NCI-H510A treated with DMSO at 0.1 percent for 48 hours (cell line): Measurements from ENCODE around the gene ZFPM1.

Experiments used
- DNase-seq: peaks from one replicate; lab custom pipeline; 2025; lab: John Stamatoyannopoulos, UW

The ZFPM1 gene

DNA sequence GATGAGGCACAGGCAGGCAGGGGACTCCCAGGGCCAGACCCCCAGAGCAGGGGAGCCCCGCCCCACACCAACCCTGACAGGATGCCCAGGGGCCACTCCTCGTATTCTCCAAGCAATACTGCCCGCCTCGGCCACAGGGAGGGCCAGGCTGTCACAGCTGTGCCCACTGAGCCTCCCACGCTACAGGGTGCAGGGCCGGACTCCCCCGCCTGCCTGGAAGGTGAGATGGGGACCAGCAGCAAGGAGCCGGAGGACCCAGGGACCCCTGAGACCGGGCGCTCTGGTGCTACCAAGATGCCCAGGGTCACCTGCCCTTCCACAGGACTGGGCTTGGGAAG is 18.8 kb upstream of the ZFPM1 start:
- no peak for DNase-seq

DNA sequence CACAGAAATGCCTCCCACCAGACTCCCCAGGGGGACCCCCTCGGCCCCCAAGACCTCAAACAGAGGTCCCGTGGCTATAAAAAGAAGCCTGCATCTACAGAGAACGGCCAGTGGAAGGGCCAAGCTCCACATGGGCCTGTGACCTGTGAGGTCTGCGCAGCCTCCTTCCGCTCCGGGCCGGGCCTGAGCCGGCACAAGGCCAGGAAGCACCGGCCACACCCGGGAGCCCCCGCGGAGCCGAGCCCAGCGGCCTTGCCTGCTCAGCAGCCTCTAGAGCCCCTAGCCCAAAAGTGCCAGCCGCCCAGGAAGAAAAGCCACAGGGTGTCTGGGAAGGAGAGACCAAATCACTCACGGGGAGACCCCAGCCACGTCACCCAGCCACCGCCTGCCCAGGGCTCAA is 18.3 kb upstream of the ZFPM1 start:
- DNase-seq, result no peak

DNA sequence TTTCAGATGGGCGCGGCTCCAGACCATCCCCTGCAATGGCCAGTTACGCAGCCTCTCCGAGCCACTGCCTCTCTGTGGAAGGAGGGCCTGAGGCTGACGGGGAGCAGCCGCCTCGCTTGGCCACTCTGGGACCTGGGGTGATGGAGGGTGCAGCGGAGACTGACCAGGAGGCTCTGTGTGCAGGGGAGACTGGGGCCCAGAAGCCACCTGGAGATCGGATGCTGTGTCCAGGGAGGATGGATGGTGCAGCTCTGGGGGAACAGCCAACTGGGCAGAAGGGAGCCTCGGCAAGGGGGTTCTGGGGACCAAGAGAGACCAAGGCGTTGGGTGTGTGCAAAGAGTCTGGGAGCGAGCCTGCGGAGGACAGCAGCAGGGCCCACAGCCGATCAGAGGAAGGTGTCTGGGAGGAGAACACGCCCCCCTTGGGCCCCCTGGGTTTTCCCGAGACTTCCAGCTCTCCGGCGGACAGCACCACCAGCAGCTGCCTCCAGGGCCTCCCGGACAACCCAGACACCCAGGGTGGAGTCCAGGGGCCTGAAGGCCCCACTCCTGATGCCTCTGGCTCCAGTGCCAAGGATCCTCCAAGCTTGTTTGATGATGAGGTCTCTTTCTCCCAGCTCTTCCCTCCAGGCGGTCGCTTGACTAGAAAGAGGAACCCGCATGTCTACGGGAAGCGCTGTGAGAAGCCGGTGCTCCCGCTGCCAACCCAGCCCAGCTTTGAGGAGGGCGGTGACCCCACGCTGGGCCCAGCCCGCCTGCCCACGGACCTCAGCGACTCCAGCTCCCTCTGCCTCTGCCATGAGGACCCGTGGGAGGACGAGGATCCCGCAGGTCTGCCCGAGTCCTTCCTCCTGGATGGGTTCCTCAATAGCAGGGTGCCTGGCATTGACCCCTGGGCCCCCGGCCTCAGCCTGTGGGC is 17.4 kb upstream of the ZFPM1 start:
- no peak for DNase-seq

DNA sequence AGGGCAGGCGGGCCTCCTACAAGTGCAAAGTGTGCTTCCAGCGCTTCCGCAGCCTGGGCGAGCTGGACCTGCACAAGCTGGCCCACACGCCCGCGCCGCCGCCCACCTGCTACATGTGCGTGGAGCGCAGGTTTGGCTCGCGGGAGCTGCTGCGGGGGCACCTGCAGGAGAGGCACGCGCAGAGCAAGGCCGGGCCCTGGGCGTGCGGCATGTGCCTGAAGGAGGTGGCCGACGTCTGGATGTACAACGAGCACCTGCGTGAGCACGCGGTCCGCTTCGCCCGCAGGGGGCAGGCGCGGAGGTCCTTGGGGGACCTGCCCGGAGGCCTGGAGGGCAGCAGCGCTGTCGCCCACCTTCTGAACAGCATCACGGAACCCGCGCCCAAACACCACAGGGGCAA is 16.3 kb upstream of the ZFPM1 start:
- DNase-seq, result no peak

DNA sequence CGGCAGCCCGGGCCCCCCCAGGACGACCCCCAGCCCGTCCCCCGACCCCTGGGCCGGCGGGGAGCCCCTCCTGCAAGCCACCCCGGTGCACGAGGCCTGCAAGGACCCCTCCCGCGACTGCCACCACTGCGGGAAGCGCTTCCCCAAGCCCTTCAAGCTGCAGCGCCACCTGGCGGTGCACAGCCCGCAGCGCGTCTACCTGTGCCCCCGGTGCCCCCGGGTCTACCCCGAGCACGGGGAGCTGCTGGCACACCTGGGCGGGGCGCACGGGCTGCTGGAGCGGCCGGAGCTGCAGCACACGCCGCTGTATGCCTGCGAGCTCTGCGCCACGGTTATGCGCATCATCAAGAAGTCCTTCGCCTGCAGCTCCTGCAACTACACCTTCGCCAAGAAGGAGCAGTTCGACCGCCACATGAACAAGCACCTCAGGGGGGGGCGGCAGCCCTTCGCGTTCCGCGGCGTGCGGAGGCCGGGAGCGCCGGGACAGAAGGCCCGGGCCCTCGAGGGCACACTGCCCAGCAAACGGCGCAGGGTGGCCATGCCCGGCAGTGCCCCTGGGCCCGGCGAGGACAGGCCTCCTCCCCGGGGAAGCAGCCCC is 15.6 kb upstream of the ZFPM1 start:
- no peak for DNase-seq

DNA sequence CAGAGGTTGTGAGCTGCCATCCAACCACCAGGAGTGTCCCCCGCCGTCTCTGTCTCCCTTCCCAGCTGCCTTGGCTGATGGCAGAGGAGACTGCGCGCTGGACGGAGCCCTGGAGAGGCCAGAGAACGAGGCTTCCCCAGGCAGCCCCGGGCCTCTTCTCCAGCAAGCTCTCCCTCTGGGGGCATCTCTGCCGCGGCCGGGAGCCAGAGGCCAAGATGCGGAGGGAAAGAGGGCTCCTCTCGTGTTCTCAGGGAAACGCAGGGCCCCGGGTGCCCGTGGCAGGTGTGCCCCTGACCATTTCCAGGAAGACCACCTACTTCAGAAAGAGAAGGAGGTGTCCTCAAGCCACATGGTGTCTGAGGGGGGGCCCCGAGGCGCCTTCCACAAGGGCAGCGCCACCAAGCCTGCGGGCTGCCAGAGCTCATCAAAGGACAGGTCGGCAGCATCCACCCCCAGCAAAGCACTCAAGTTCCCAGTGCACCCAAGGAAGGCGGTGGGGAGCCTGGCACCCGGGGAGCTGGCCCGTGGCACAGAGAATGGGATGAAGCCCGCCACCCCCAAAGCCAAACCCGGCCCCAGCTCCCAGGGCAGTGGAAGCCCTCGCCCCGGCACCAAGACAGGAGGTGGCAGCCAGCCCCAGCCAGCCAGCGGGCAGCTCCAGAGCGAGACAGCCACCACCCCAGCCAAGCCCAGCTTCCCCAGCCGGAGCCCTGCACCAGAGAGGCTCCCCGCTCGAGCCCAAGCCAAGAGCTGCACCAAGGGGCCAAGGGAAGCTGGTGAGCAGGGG is 14.8 kb upstream of the ZFPM1 start:
- DNase-seq, result no peak

DNA sequence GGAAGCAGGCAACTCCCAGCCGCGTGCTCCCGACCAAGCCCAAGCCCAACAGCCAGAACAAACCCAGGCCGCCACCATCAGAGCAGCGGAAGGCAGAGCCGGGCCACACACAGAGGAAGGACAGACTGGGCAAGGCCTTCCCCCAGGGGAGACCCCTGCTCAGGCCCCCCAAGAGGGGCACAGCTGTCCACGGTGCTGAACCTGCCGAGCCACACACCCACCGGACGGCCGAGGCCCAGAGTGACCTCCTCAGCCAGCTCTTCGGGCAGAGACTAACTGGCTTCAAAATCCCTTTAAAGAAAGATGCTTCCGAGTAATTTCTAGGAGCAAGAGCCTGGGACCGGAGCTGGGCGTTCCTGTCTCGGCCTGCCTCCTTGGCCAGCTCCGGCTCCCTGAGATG is 14.1 kb upstream of the ZFPM1 start:
- DNase-seq, result no peak

DNA sequence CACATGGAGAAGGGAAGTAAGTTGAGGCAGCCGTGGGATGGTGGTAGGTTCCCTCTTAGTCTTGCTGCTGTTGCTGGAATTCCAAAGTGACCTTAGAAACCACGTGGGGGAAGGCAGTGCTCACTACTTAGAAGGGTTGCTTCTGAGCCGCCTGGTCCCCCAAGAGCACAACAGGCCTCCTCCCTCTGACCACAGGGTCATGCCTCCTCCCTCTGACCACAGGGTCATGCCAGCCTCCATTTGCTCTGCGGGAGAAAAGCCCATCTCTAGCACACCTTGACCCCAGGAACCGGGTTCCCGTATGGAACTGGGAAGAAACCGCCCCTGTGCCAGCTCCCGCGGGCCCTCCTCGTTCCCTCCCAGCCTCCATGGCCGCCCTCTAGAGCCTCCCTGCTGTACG is 13.4 kb upstream of the ZFPM1 start:
- DNase-seq, result no peak

DNA sequence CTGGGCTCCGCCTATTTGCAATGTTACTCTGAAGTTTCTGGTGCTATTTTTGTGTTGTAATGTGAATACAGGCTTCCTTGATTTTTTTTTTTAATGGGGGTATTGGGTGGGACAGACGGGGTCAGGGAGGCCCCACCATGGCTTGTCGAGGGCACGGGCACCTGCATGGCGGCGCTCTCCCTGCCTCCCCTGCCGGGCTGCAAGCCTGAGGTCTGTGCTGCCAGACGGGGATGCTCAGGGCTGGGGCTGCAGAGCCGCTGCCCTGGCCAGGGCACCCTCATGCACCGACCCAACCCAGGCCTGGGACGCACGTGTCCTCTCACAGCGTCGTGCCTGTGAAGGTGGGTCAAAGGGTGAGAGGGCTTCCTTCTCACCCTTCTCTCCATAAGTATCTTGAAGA is 13.0 kb upstream of the ZFPM1 start:
- no peak for DNase-seq

DNA sequence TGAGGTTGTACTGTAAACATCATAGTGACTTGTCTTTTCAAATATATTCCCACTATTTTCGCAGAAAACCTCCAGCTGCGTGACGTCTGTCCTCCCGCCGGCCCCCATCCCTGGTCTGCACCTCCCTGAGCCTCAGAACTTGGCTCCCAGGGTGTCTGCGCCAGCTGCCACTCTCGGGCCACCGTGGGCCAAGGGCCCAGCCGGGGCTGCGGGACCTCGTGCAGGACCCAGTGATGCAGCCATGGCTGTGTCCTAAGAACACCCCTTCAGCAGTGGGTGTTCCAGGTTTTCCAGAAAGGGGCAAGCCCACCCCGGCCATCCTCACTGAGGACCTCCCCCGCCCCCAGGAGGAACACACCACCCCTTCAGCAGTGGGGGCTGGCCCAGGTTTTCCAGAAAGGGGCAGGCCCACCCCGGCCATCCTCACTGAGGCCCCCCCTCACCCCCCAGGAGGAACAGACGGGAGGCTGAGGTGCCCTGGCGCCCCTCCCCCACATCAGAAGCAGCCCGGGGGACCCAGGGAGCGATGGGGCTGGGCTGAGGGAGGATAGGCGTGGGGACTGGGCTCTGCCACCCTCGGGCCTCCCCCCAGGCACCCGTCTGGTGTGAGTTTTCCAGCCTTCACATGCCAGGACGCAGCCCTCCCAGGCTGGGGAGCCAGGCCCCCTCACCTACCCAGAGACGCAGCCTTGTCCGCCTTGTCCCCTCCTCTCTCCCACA is 12.2 kb upstream of the ZFPM1 start:
- no peak for DNase-seq

DNA sequence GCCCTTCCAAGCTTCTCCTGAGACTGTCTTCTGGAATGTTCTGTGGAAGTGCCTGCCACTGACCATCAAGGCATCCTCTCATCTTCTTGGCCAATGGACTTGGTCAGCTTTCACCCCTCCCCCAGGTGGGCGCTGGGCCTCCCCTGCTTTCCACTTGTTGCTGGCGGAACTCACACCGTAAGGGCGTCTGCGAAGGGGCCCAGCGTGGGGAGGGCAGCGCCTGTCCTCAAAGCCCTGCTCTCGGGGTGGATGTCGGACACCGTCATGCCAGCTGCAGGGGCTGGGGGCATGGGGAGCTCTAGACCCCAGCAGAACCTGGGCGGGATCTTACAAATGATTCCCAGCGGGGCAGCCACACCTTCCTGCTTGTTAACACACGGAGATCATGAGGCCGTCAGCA is 11.6 kb upstream of the ZFPM1 start:
- DNase-seq, result no peak

DNA sequence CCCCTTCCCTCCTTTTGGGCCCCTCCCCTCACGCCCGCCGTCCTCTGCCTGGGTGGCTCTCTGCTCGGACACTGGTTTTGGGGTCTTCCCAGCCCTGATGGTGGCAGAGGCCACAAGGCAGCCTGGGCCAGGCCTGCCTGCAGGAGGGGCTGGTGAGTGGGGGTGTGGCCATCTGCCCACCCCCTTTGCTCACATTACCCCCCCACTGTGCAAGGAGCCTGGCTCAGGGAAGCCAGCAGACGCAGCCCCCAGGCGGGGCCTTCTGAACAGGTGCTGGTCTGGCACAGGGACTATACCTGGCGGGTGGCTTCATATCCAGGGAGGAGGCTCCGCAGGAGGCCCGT is 10.7 kb upstream of the ZFPM1 start:
- DNase-seq, result no peak

DNA sequence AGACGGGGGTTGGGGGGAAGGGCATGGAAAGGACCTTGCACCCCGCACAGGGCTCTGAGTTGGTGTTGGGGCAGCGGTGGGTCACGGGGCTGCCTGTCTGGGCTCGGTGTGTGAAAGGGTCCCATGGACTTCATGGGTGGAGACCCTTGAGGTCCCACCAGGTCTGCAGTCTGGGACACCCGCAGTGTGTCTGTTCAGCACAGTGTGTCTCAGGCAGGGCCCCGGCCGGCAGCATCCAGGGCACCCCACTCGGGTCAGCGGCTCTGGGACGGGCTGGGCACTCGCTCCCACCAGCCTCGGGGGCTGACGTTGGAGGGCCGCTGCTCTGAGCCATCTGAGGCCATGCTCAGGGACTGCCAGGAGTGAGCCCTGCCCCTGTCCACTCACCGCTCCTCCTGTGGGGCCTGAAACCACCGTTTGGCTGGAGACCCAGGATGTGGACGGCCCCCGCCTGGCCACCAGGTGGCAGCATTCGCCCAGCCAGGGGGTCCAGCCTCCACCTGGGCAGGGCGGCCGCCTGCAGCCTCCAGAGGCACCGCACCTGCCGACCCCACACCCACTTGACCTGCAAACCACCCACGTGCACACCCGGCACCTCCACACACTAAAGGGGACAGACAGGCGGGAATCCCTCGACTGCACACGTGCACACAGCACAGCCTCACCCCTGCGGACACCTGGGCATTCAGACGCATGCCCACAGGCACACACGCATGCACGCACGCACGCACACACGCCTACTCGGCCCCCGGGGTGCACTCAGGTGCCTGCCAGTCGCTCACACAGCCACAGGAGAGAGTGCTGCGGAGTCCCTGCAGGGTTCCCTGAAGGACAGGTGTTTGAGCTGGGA is 10.1 kb upstream of the ZFPM1 start:
- no peak for DNase-seq

DNA sequence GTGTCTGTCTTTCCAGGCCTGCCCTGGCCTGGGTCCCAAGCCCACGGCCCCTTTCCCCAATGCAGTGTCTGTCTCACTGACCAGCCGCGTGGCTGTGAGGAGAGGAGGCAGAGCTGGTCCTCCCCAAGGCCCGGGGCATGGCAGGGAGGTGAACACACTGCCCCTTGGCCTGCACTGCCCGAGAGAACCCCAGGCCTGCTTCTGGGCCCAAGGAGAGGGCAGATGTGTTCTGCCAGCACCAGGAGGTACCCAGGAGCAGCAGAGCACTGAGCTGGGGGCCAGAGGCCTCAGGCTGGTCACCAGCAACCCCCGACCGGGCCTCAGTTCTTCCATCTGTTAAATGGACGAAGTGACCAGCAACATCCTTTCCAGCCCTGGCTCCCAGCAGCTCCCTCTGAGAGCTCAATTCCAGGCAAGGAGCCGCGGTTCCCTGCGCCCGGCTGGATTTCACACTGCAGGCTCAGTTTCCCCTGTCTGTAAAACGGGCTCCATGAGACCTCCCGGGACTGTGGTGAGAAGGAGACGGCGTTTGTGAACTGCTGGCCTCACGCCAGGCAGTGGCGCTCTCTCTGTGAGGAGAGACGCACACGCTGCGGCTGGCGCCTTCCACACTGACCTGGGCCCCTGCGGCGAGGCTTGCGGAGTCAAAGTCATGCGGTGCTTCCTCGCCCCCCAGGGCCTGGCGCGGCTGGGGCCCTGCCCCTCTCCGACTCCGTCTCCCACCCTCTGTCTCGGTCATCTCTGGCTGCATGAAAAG is 8.1 kb upstream of the ZFPM1 start:
- no peak for DNase-seq

DNA sequence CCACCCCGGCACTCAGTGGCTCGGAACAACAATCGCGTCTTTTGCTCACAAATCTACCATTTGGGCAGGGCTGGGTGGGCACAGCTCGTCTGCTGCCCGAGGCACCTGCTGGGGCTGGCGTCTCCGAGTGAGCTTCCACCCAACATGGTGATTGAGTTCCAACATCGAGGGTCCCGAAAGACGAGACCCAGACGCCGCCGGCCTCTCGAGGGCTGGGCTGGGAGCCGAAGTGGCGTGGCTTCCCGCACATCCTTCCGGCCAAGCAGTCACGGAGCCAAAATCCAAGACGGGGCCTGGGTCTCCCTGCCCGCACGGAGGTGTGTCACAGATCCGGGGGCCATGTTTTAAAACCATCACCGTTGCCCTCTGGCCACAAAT is 7.5 kb upstream of the ZFPM1 start:
- DNase-seq, result no peak

DNA sequence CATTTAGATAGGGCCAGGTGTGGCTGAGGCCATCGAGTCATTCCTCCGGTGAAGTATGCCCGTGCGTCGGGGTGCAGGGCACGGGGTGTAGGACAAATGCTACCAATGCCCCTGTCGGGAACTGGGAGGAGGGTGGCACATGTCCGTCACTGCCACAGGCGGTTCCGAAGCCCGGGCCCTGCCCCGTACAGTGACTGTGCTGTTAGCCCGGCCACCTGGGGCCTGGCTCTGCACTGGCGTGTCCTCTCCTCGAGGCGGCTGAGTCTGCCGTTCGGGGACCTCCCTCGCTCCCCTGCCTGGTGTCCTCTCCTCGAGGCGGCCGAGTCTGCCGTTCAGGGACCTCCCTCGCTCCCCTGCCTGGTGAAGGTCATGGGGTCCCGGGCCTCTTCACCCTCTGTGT is 7.0 kb upstream of the ZFPM1 start:
- DNase-seq, result no peak

DNA sequence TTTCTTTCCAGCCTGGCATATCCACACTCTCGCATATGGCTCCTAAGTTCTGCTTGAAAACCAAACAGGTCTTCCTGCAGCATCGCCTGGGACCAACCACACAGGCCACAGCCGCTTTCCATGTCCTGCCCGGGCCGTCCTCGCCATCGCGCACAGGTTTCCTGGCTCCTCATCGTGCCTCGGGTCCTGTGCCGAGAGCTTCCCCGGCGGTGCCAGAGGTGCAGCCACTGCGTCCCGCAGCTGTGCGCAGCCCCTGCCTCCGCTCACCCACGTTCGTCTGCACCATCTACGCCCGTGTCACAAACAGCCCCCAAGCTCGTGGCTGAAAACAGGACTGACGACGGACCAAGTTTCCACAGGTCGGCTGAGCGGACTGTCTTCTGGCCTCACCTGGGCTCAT is 6.3 kb upstream of the ZFPM1 start:
- DNase-seq, result no peak

DNA sequence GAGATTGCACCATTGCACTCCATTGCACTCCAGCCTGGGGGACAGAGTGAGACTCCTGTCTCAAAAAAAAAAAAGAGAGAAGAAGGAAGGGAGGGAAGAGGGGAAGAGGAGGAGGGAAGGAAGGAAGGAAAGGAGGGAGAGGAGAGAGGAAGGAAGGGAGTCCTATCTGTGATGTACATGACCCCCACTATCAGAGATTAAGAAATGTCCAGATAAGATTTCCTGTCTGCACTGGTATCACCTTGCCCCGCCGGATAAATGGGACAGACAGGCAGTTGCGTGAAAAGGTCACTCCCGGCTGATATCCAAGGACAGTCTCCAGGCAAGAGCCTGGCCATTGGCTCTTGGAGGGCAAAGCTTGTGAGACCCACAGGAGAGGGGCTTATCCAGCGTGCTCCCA is 5.2 kb upstream of the ZFPM1 start:
- no peak for DNase-seq

DNA sequence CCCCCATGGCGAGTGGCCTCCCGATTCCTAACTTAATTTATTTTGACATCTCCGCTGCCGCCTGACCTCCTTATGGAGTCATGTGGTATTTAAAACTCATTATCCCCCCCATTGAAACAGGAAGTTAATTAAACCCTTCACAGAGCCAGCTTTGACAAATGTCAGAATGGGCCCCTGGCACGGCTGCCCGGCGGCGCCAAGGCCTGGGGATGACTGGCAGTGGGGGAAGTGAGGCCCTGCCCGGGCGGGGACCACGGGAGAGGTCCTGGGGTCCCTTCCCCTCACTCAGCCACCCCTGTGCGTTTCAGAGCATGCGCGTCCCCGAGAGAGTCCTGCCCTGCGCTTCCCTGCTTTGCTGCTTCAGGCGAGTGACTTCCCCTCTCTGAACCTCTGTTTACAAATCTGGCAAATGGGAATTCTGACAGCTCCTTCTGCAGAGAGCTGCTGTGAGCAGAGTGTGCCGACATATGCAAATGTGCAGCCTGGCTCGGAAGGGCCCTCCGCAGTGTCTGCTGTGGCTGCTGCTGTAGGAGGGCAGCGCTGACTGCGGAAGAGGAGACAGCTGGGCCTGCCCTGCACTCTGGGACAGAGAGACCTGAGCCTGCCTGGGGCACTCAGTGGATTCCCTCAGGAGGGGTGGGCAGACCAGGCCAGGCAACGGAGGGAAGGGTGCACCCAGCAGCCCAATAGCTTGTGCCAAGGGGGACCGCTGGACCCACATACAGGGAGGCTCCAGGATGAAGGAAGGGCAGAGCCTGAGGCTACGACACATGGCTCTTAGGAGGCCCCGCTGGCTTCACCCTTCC is 4.4 kb upstream of the ZFPM1 start:
- DNase-seq, result no peak

DNA sequence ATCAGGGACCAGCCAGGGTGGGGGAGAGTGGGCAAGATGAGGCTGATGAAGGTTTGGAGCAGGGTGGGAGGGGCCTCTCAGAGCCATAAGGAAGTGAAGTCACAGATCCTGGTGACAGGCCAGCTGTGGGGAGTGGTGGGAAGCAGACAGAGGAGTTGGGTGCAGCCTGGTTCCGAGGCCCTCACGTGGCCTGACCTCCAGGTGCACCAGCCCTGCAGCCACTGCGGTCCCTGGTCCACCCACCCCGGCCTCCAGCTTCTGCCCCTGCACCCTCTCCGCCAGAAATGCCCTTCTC is 3.9 kb upstream of the ZFPM1 start:
- DNase-seq, result no peak
